Right cardiac atrium (tissue), 5 donors: ENCODE measurements around the gene INSC. TPM values are rescaled to one million over a fixed set of nuclear protein-coding genes. Genes with fewer than 3 reads are reported as not detected.

Experiments
- ATAC-seq, 2 donors: fragments of 200-7000 bp; cut with Tn5 transposase; one replicate each; pipeline versions ENCODE4 v1.8.0 to v1.9.1; 2020; ENCODE audit warnings: moderate library complexity in 2 of 2, mild to moderate bottlenecking in 1 of 2
- DNase-seq, 3 donors: peaks; one replicate each; pipeline ENCODE4 v3.0.0-alpha.2; 2020
- H3K27ac ChIP-seq: one replicate; pipeline ENCODE4 v1.5.1; 2013; ENCODE audit warnings: mild to moderate bottlenecking, low read length, control low read depth, moderate library complexity
- H3K27me3 ChIP-seq: one replicate; pipeline ENCODE4 v1.6.1; 2013; ENCODE audit not compliant: control insufficient read depth, insufficient read depth
- H3K4me1 ChIP-seq: one replicate; pipeline ENCODE4 v1.6.1; 2013; ENCODE audit warnings: low read length; ENCODE audit not compliant: control insufficient read depth, insufficient read depth
- H3K4me3 ChIP-seq: one replicate; pipeline ENCODE4 v1.5.1; 2013; ENCODE audit warnings: low read length, control low read depth
- H3K9me3 ChIP-seq: one replicate; pipeline ENCODE4 v1.6.1; 2013; ENCODE audit warnings: low read length; ENCODE audit not compliant: control insufficient read depth
- WGBS: extraction: QIAGEN DNeasy Blood & Tissue Kit; methylation state at CpG from one replicate; pipeline ENCODE4 v1.1.7; 2013; 5-methylcytosine and 5-hydroxymethylcytosine counted together
- intact Hi-C, 4 donors: fragments of 100-400 bp; cut with DNase I; formaldehyde crosslinking; loops; one replicate each; pipeline versions ENCODE4 v1.11.0 to v1.14.0; 2022 to 2023
- polyA plus RNA-seq: library from polyadenylated mRNA; stranded (reverse); fragments of 200-250 nt; gene quantifications from one replicate; pipeline ENCODE4 v1.2.3, GENCODE V29; 2013
- total RNA-seq, 4 donors: library from RNA; stranded (reverse); fragmentation: NEBNext Ultra II Directional; extraction: Animal tissue kit (Norgen Biotek cat#: 25700); gene quantifications; one replicate each; pipeline ENCODE4 v1.2.1, GENCODE V29; 2021
- donor health status: healthy with polysubstance abuse.
- donor health status: DM: no; HTN: yes; CAD: no.
- donor health status: DM: no; HTN: no; CAD: no.
- donor health status: DM: no; HTN: yes; CAD: no; lungs with severe emphysema.
- donor health status: DM: yes; HTN: yes; CAD: no.

The INSC gene
- total and polyA plus RNA-seq, 5 donors = 0.91 to 1.0 (median 0.95) TPM

- no peaks in the 10 kb centered on the region for H3K9me3 ChIP-seq
- no peak overlapping the region for H3K27ac ChIP-seq
- no peak overlapping the region for H3K4me3 ChIP-seq
- no peak for ATAC-seq
- WGBS = 64% methylated on average over 4 of the region's 4 CpGs
- H3K4me1 ChIP-seq = no peaks in the 10 kb centered on the region
- no peaks in the 10 kb centered on the region for H3K27me3 ChIP-seq
- intact Hi-C loops = no loop called here
- DNase-seq = no peak
Observed at GRCh38 chr11:15186146-15186545, 71.4 kb downstream of the INSC start.

- intact Hi-C loops = no loop called here
- ATAC-seq = no peak
- H3K9me3 ChIP-seq = no peaks in the 10 kb centered on the region
- no peaks in the 10 kb centered on the region for H3K4me1 ChIP-seq
- H3K27me3 ChIP-seq = no peaks in the 10 kb centered on the region
- no peak for DNase-seq
- H3K27ac ChIP-seq = no peak overlapping the region
- H3K4me3 ChIP-seq = no peak overlapping the region
- WGBS = 75% methylated on average over 1 of the region's 1 CpG
Observed at GRCh38 chr11:15189189-15189588, 74.5 kb downstream of the INSC start.

- H3K27me3 ChIP-seq = no peaks in the 10 kb centered on the region
- ATAC-seq = no peak
- WGBS = 66% methylated on average over 3 of the region's 3 CpGs
Observed at GRCh38 chr11:15189641-15190365, 75.1 kb downstream of the INSC start.

GRCh38 chr11:15190611-15191010 lies 75.9 kb downstream of the INSC start:
- Histone ChIP-seq H3K4me3 (no peak overlapping the region), H3K4me1 (no peaks in the 10 kb centered on the region), H3K27ac (no peak overlapping the region), H3K9me3 (no peaks in the 10 kb centered on the region), H3K27me3 (no peaks in the 10 kb centered on the region)
- no peak for DNase-seq
- no peak for ATAC-seq
- WGBS = 84% methylated on average over 2 of the region's 3 CpGs
- intact Hi-C loops = no loop called here

More at GRCh38 chr11:15189641-15190365, 75.1 kb downstream of the INSC start:
- H3K27ac ChIP-seq = no peak overlapping the region
- H3K4me1 ChIP-seq = no peaks in the 10 kb centered on the region
- H3K9me3 ChIP-seq = no peaks in the 10 kb centered on the region
- H3K4me3 ChIP-seq = no peak overlapping the region
- intact Hi-C loops = no loop called here
- DNase-seq = no peak

GRCh38 chr11:15192005-15192556 lies 77.4 kb downstream of the INSC start:
- Histone ChIP-seq H3K27me3 (no peaks in the 10 kb centered on the region), H3K27ac (no peak overlapping the region), H3K9me3 (no peaks in the 10 kb centered on the region), H3K4me3 (no peak overlapping the region), H3K4me1 (no peaks in the 10 kb centered on the region)
- WGBS = 81% methylated on average over 1 of the region's 1 CpG
- DNase-seq (no peak), ATAC-seq (no peak)
- intact Hi-C loops = no loop called here

GRCh38 chr11:15194671-15195415 lies 80.1 kb downstream of the INSC start:
- Histone ChIP-seq H3K4me3 (no peak overlapping the region), H3K9me3 (no peaks in the 10 kb centered on the region), H3K27ac (no peak overlapping the region), H3K4me1 (no peaks in the 10 kb centered on the region), H3K27me3 (no peaks in the 10 kb centered on the region)
- 77% methylated on average over 2 of the region's 2 CpGs for WGBS
- ATAC-seq = no peak
- intact Hi-C loops = no loop called here
- no peak for DNase-seq

- 78% methylated on average over 2 of the region's 2 CpGs for WGBS
- Histone ChIP-seq H3K9me3 (no peaks in the 10 kb centered on the region), H3K4me1 (no peaks in the 10 kb centered on the region), H3K27ac (no peak overlapping the region), H3K27me3 (no peaks in the 10 kb centered on the region), H3K4me3 (no peak overlapping the region)
- DNase-seq (no peak), ATAC-seq (no peak)
- intact Hi-C loops = no loop called here
Observed at GRCh38 chr11:15195454-15196200, 80.9 kb downstream of the INSC start.

- Histone ChIP-seq H3K4me1 (no peaks in the 10 kb centered on the region), H3K27me3 (no peaks in the 10 kb centered on the region), H3K27ac (no peak overlapping the region), H3K9me3 (no peaks in the 10 kb centered on the region), H3K4me3 (no peak overlapping the region)
- DNase-seq (no peak), ATAC-seq (no peak)
- WGBS = 65% methylated on average over 1 of the region's 1 CpG
- intact Hi-C loops = no loop called here
Observed at GRCh38 chr11:15196704-15197103, 82.0 kb downstream of the INSC start.

- WGBS = 46% methylated on average over 2 of the region's 2 CpGs
- no peak overlapping the region for H3K4me3 ChIP-seq
- DNase-seq (no peak), ATAC-seq (no peak)
- H3K4me1 ChIP-seq = no peaks in the 10 kb centered on the region
- H3K27ac ChIP-seq = no peak overlapping the region
- no peaks in the 10 kb centered on the region for H3K27me3 ChIP-seq
- H3K9me3 ChIP-seq = no peaks in the 10 kb centered on the region
- intact Hi-C loops = no loop called here
Observed at GRCh38 chr11:15197696-15198095, 83.0 kb downstream of the INSC start.

GRCh38 chr11:15198284-15198683 lies 83.6 kb downstream of the INSC start:
- Histone ChIP-seq H3K27ac (no peak overlapping the region), H3K4me3 (no peak overlapping the region), H3K27me3 (no peaks in the 10 kb centered on the region), H3K9me3 (no peaks in the 10 kb centered on the region), H3K4me1 (no peaks in the 10 kb centered on the region)
- intact Hi-C loops = no loop called here
- 61% methylated on average over 2 of the region's 2 CpGs for WGBS
- ATAC-seq = peak in 1 of 2 donors; percentile 28
- DNase-seq = peak in 1 of 3 donors; percentile 24

GRCh38 chr11:15199693-15200092 lies 85.0 kb downstream of the INSC start:
- intact Hi-C loops = loop anchor here in 1 of 4 donors (10.0 kb wide), 1 partner anchor 295 kb away; no protein-coding TSS in a partner anchor
- Histone ChIP-seq H3K4me1 (no peaks in the 10 kb centered on the region), H3K27ac (no peak overlapping the region), H3K4me3 (no peak overlapping the region), H3K9me3 (no peaks in the 10 kb centered on the region), H3K27me3 (no peaks in the 10 kb centered on the region)
- DNase-seq (peak in 2 of 3 donors; percentile 42 to 55), ATAC-seq (peak in 1 of 2 donors; percentile 48)
- WGBS = 50% methylated on average over 3 of the region's 3 CpGs
